Neural cell (in vitro differentiated cells): ENCODE results near the gene CACTIN. TPM values are rescaled to one million over a fixed set of nuclear protein-coding genes. Genes with fewer than 3 reads are reported as not detected.

Source experiments
- H2AFZ ChIP-seq: fragments of 200-600, 300-800 bp; sonication (generic), shearing (Covaris generic); 2 replicates; pipeline ENCODE4 v1.6.0; 2014; ENCODE audit warnings: low read depth, mild to moderate bottlenecking, antibody characterized with exemption, low read length, moderate library complexity
- H3F3A ChIP-seq: fragments of 200-600 bp; shearing (Covaris generic); 2 replicates; pipeline ENCODE4 v1.6.1; 2016; ENCODE audit warnings: mild to moderate bottlenecking, moderate library complexity, mixed read lengths, antibody characterized with exemption, low read length; ENCODE audit not compliant: insufficient read depth, poor library complexity, severe bottlenecking
- H3K27ac ChIP-seq: fragments of 200-600, 300-800 bp; sonication (generic), shearing (Covaris generic); 2 replicates; pipeline ENCODE4 v1.5.1; 2014; ENCODE audit warnings: mild to moderate bottlenecking, low read length, moderate library complexity
- H3K27me3 ChIP-seq: fragments of 300-800, 200-600 bp; sonication (generic), shearing (Covaris generic); 2 replicates; pipeline ENCODE4 v1.6.0; 2014; ENCODE audit warnings: mild to moderate bottlenecking, low read depth, low read length, moderate library complexity; ENCODE audit not compliant: insufficient read depth
- H3K36me3 ChIP-seq: fragments of 300-800, 200-600 bp; sonication (generic), shearing (Covaris generic); 2 replicates; pipeline ENCODE4 v1.5.1; 2014; ENCODE audit warnings: mild to moderate bottlenecking, antibody characterized with exemption, low read length, moderate library complexity; ENCODE audit not compliant: insufficient read depth
- H3K4me2 ChIP-seq: fragments of 300-800, 200-600 bp; sonication (generic), shearing (Covaris generic); 2 replicates; pipeline ENCODE4 v1.6.0; 2014; ENCODE audit warnings: mild to moderate bottlenecking, low read length
- H3K4me3 ChIP-seq: fragments of 300-800, 200-600 bp; sonication (generic), shearing (Covaris generic); 2 replicates; pipeline ENCODE4 v1.5.1; 2014; ENCODE audit warnings: mild to moderate bottlenecking, low read length, moderate library complexity
- H3K79me2 ChIP-seq: fragments of 200-600 bp; shearing (Covaris generic); replicated peaks from 2 replicates; pipeline ENCODE4 v1.6.0; 2014; ENCODE audit warnings: mild to moderate bottlenecking, low read length, moderate library complexity; ENCODE audit not compliant: insufficient read depth
- H3K9ac ChIP-seq: fragments of 300-800, 200-600 bp; sonication (generic), shearing (Covaris generic); 2 replicates; pipeline ENCODE4 v1.6.1; 2016; ENCODE audit warnings: mild to moderate bottlenecking, low read length, mixed read lengths
- H3K9me2 ChIP-seq: fragments of 200-600 bp; shearing (Covaris generic); 2 replicates; pipeline ENCODE4 v1.6.1; 2016; ENCODE audit warnings: mild to moderate bottlenecking, low read length, mixed read lengths; ENCODE audit not compliant: insufficient read depth
- H3K9me3 ChIP-seq: fragments of 200-600, 300-800 bp; sonication (generic), shearing (Covaris generic); 2 replicates; pipeline ENCODE4 v1.6.1; 2016; ENCODE audit warnings: mild to moderate bottlenecking, mixed run types, low read length, moderate library complexity, mixed read lengths
- H4K20me1 ChIP-seq: fragments of 200-600 bp; shearing (Covaris generic); 2 replicates; pipeline ENCODE4 v1.6.1; 2016; ENCODE audit warnings: mild to moderate bottlenecking, mixed run types; ENCODE audit not compliant: insufficient read depth
- CTCF ChIP-seq: fragments of 450-650 bp; IDR thresholded peaks from 2 replicates; pipeline ENCODE4 v1.5.1; 2014; ENCODE audit warnings: antibody characterized with exemption, mild to moderate bottlenecking, moderate library complexity; ENCODE audit not compliant: poor library complexity, severe bottlenecking
- EP300 ChIP-seq: fragments of 450-650 bp; conservative IDR thresholded peaks from 2 replicates; pipeline ENCODE4 v1.6.1; 2014; ENCODE audit warnings: antibody characterized with exemption, mild to moderate bottlenecking, moderate library complexity; ENCODE audit not compliant: poor library complexity, severe bottlenecking
- EZH2 ChIP-seq: fragments of 200-600, 300-800 bp; shearing (Covaris generic), sonication (generic); IDR thresholded peaks from 2 replicates; pipeline ENCODE4 v1.6.1; 2014; ENCODE audit warnings: antibody characterized with exemption, low read length, borderline replicate concordance, mild to moderate bottlenecking; ENCODE audit not compliant: insufficient read depth, poor library complexity, severe bottlenecking
- MXI1 ChIP-seq: fragments of 450-650 bp; conservative IDR thresholded peaks from 2 replicates; pipeline ENCODE4 v1.6.1; 2014; ENCODE audit warnings: antibody characterized with exemption, mild to moderate bottlenecking; ENCODE audit not compliant: poor library complexity, severe bottlenecking
- POLR2AphosphoS5 ChIP-seq: IDR thresholded peaks from 2 replicates; pipeline ENCODE4 v1.6.1; 2012
- RAD21 ChIP-seq: fragments of 450-650 bp; conservative IDR thresholded peaks from 2 replicates; pipeline ENCODE4 v1.6.1; 2014; ENCODE audit warnings: antibody characterized with exemption, mild to moderate bottlenecking, moderate library complexity
- REST ChIP-seq: IDR thresholded peaks from 2 replicates; pipeline ENCODE4 v1.6.1; 2012; ENCODE audit warnings: borderline replicate concordance
- SMC3 ChIP-seq: fragments of 450-650 bp; conservative IDR thresholded peaks from 2 replicates; pipeline ENCODE4 v1.6.1; 2014; ENCODE audit warnings: antibody characterized with exemption, mild to moderate bottlenecking, moderate library complexity; ENCODE audit not compliant: poor library complexity
- TAF1 ChIP-seq: IDR thresholded peaks from 2 replicates; pipeline ENCODE4 v1.6.1; 2012; ENCODE audit warnings: low read depth
- polyA plus RNA-seq: library from polyadenylated mRNA; depleted of rRNA; stranded (reverse); fragments of >200 nt; gene quantifications from 2 replicates; pipeline ENCODE4 v1.2.3, GENCODE V29; 2014

CACTIN gene
- polyA plus RNA-seq, 1 donor from 2014 or later = 21.4 TPM

GRCh38 chr19:3613818-3614661, 12.6 kb downstream of the CACTIN start:
- no peak overlapping the region for H3K9ac ChIP-seq
- no peaks in the 10 kb centered on the region for H3K27me3 ChIP-seq
- no peak overlapping the region for H3K4me3 ChIP-seq
- no peak overlapping the region for H3K27ac ChIP-seq
- no peaks in the 10 kb centered on the region for H3K9me3 ChIP-seq
- H3K4me2 ChIP-seq = no peak overlapping the region
- no peak for TF ChIP-seq EP300
- no peak for TF ChIP-seq SMC3
- no peak for TF ChIP-seq TAF1
- TF ChIP-seq POLR2AphosphoS5 = no peak
- TF ChIP-seq MXI1 = no peak
- H3K36me3 ChIP-seq = no peaks in the 10 kb centered on the region
- no peaks in the 10 kb centered on the region for H3F3A ChIP-seq
- H3K9me2 ChIP-seq = no peaks in the 10 kb centered on the region
- H2AFZ ChIP-seq = no peak overlapping the region
- H4K20me1 ChIP-seq = no peaks in the 10 kb centered on the region
- no peaks in the 10 kb centered on the region for H3K79me2 ChIP-seq

- no peaks in the 10 kb centered on the region for H3K9me3 ChIP-seq
Observed at GRCh38 chr19:3612901-3613741, 13.5 kb downstream of the CACTIN start.

More at GRCh38 chr19:3612901-3613741, 13.5 kb downstream of the CACTIN start:
- no peaks in the 10 kb centered on the region for H4K20me1 ChIP-seq
- no peaks in the 10 kb centered on the region for H3K36me3 ChIP-seq
- TF ChIP-seq TAF1 (no peak), RAD21 (no peak), SMC3 (no peak), POLR2AphosphoS5 (no peak), EP300 (no peak), EZH2 (no peak), CTCF (no peak), REST (no peak), MXI1 (no peak)
- H3K4me3 ChIP-seq = no peak overlapping the region
- no peak overlapping the region for H3K4me2 ChIP-seq
- no peak overlapping the region for H2AFZ ChIP-seq
- H3K79me2 ChIP-seq = no peaks in the 10 kb centered on the region
- no peak overlapping the region for H3K9ac ChIP-seq
- no peaks in the 10 kb centered on the region for H3K9me2 ChIP-seq
- H3K27me3 ChIP-seq = peaks cover under 1% of the 10 kb centered on the region
- no peaks in the 10 kb centered on the region for H3F3A ChIP-seq
- H3K27ac ChIP-seq = no peak overlapping the region
